ENCODE results near the gene DDX46. TPM values are rescaled to one million over a fixed set of nuclear protein-coding genes. Genes with fewer than 3 reads are reported as not detected.

DDX46 gene
- polyA plus RNA-seq, 2 of the 4 experiments (the other 2 are of a cell fraction) = 104 TPM

DNA sequence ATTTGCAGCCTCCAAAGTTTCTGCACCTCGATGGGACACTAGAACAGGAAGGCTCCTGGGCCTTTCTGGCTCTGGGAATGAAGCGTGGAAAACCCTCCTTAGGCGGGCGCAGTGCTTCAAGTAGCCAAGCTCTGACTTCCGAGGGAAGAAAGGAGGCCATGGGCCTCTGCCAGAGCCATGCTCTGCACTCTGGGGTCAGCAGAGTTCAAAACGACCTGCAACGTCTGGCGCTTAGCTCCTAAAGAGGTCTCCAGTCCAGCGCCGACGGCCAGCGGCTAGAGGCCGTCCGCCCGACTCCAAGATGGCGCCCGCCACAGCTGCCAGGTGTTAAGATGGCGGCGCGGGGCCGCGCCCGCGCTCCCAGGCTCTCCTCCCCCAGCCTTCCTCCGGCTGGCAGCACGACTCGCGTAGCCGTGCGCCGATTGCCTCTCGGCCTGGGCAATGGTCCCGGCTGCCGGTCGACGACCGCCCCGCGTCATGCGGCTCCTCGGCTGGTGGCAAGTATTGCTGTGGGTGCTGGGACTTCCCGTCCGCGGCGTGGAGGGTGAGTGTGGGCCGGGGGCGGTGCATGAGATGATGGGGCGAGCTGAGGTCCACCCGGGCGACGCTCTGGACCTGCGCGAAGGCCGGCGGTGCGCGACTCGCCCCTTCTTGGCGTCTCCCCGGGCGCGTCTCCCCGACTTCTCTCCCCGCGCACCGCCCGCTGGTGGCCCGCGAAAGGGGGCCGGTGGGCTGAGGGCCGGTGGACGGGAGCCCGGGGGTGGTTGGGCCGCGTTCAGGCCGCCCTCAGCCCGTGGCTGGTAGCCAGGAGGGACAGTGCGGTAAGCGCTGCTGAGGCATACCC is 115.6 kb downstream of the DDX46 start, which contains the start of gene TXNDC15:
TSS of gene TXNDC15 (plus strand) at position 385 of the 844 bp plus-strand sequence. CDS start at position 442, 57 bp downstream.
- H3K4me3 ChIP-seq = peak within 1 kb of the TSS; percentile 78
- CTCF ChIA-PET = interaction anchor here (0.7 to 1.1 kb wide), 5 partner anchors 10 to 401 kb away, joined by 3 to 5 read pairs (median 3); partner anchors contain the start of gene PCBD2
- 14% methylated on average over 17 of the region's 79 CpGs for WGBS (ENCODE audit: missing lambda C conversion rate)
- POLR2A ChIA-PET = interaction anchor here (0.6 to 2.2 kb wide), 9 partner anchors 16 to 121 kb away, joined by 3 to 20 read pairs (median 4); partner anchors contain the start of genes C5orf24, DDX46 and PCBD2
- H3K4me2 ChIP-seq = peak within 1 kb of the TSS; percentile 92
- TF ChIP-seq, protein P1, sequence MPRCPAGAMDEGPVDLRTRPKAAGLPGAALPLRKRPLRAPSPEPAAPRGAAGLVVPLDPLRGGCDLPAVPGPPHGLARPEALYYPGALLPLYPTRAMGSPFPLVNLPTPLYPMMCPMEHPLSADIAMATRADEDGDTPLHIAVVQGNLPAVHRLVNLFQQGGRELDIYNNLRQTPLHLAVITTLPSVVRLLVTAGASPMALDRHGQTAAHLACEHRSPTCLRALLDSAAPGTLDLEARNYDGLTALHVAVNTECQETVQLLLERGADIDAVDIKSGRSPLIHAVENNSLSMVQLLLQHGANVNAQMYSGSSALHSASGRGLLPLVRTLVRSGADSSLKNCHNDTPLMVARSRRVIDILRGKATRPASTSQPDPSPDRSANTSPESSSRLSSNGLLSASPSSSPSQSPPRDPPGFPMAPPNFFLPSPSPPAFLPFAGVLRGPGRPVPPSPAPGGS (IDR thresholded peaks at IDR 0.05) = peak; percentile 58; the same call in 2 of the 3 replicates
- TF ChIP-seq, protein P2, sequence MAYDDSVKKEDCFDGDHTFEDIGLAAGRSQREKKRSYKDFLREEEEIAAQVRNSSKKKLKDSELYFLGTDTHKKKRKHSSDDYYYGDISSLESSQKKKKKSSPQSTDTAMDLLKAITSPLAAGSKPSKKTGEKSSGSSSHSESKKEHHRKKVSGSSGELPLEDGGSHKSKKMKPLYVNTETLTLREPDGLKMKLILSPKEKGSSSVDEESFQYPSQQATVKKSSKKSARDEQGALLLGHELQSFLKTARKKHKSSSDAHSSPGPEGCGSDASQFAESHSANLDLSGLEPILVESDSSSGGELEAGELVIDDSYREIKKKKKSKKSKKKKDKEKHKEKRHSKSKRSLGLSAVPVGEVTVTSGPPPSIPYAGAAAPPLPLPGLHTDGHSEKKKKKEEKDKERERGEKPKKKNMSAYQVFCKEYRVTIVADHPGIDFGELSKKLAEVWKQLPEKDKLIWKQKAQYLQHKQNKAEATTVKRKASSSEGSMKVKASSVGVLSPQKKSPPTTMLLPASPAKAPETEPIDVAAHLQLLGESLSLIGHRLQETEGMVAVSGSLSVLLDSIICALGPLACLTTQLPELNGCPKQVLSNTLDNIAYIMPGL (CRISPR knock-in tag; IDR thresholded peaks at IDR 0.05; ENCODE audit: borderline replicate concordance) = 0 out of 2 replicates have a peak, but pooled peaks have one; percentile 51
- no peak for TF ChIP-seq HEYL (CRISPR knock-in tag; IDR thresholded peaks at IDR 0.05)
- peak; percentile 44 to 95; a peak in 4 of 5 replicates for TF ChIP-seq JUN (IDR thresholded peaks at IDR 0.05)
- TF ChIP-seq NR3C1 (IDR thresholded peaks at IDR 0.05) = no peak
- TF ChIP-seq, protein P3, sequence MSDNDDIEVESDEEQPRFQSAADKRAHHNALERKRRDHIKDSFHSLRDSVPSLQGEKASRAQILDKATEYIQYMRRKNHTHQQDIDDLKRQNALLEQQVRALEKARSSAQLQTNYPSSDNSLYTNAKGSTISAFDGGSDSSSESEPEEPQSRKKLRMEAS (IDR thresholded peaks at IDR 0.05) = peak; percentile 87
- TF ChIP-seq, protein P4, sequence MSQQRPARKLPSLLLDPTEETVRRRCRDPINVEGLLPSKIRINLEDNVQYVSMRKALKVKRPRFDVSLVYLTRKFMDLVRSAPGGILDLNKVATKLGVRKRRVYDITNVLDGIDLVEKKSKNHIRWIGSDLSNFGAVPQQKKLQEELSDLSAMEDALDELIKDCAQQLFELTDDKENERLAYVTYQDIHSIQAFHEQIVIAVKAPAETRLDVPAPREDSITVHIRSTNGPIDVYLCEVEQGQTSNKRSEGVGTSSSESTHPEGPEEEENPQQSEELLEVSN (IDR thresholded peaks at IDR 0.05; ENCODE audit: borderline replicate concordance, low read depth) = peak; percentile 64; the same call in 1 of the 2 replicates
- peak; percentile 37 for TF ChIP-seq CHD2 (IDR thresholded peaks at IDR 0.05; ENCODE audit: low read length, partially characterized antibody)
- peak; percentile 55; the same call in 1 of the 2 replicates for TF ChIP-seq MYC (IDR thresholded peaks at IDR 0.05; ENCODE audit: borderline replicate concordance, low read length)
- peak; percentile 72; the same call in 1 of the 2 replicates for TF ChIP-seq TP53 (CRISPR knock-in tag; IDR thresholded peaks at IDR 0.05)
- TF ChIP-seq, protein P5, sequence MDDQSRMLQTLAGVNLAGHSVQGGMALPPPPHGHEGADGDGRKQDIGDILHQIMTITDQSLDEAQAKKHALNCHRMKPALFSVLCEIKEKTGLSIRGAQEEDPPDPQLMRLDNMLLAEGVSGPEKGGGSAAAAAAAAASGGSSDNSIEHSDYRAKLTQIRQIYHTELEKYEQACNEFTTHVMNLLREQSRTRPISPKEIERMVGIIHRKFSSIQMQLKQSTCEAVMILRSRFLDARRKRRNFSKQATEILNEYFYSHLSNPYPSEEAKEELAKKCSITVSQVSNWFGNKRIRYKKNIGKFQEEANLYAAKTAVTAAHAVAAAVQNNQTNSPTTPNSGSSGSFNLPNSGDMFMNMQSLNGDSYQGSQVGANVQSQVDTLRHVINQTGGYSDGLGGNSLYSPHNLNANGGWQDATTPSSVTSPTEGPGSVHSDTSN (IDR thresholded peaks at IDR 0.05) = no peak; the same call in 1 of the 2 replicates
- no peak for TF ChIP-seq ZSCAN20 (CRISPR knock-in tag; IDR thresholded peaks at IDR 0.05)
- TF ChIP-seq HOXB5 (CRISPR knock-in tag; IDR thresholded peaks at IDR 0.05) = peak; percentile 57
- TF ChIP-seq PHF8 (IDR thresholded peaks at IDR 0.05; ENCODE audit: borderline replicate concordance, low read depth) = peak; percentile 93
- peak; percentile 97 for TF ChIP-seq POLR2A (IDR thresholded peaks at IDR 0.05; ENCODE audit: low read length)
- TF ChIP-seq EHF (CRISPR knock-in tag; IDR thresholded peaks at IDR 0.05) = no peak
- no peak for TF ChIP-seq RAD21 (conservative IDR thresholded peaks at IDR 0.05 in 1 of 2, IDR thresholded peaks at IDR 0.05 in 1 of 2)
- TF ChIP-seq RARB (CRISPR knock-in tag; IDR thresholded peaks at IDR 0.05) = 0 out of 2 replicates have a peak, but pooled peaks have one; percentile 49
- peak; percentile 86 for TF ChIP-seq HOXB13 (CRISPR knock-in tag; IDR thresholded peaks at IDR 0.05; ENCODE audit: low read depth)
- peaks cover 10% of the 10 kb centered on the region; the same call in 2 of the 3 replicates for H3K4me1 ChIP-seq
- peak; percentile 85 to 89 for DNase-seq (ENCODE audit: low read depth in 1 of 2, low spot score in 1 of 2)
- H3K9me3 ChIP-seq = no peaks in the 10 kb centered on the region
- H3K27ac ChIP-seq = peak within 1 kb of the TSS; percentile 95 to 96
- ATAC-seq = peak; percentile 91 to 96
- no peak for FAIRE-seq
